Right ventricle myocardium inferior (tissue), 1 donor: ENCODE measurements around the gene ARID4A. TPM values are rescaled to one million over a fixed set of nuclear protein-coding genes. Genes with fewer than 3 reads are reported as not detected.

Source experiments
- ATAC-seq: fragments of 200-7000 bp; cut with Tn5 transposase; one replicate; pipeline ENCODE4 v1.9.1; 2020; ENCODE audit warnings: mild to moderate bottlenecking, moderate library complexity
- DNase-seq: peaks from one replicate; pipeline ENCODE4 v3.0.0; 2021; ENCODE audit errors: missing footprints
- intact Hi-C: fragments of 100-400 bp; cut with DNase I; formaldehyde crosslinking; loops from one replicate; pipeline ENCODE4 v1.11.0; 2022
- total RNA-seq: library from RNA; stranded (reverse); fragmentation: NEBNext Ultra II Directional; extraction: Animal tissue kit (Norgen Biotek cat#: 25700); gene quantifications from one replicate; pipeline ENCODE4 v1.2.1, GENCODE V29; 2021
- donor health status: DM: no; HTN: yes; CAD: no; lungs with severe emphysema.

Gene ARID4A
- total RNA-seq, 1 donor from 2014 or later = 14.7 TPM

DNA sequence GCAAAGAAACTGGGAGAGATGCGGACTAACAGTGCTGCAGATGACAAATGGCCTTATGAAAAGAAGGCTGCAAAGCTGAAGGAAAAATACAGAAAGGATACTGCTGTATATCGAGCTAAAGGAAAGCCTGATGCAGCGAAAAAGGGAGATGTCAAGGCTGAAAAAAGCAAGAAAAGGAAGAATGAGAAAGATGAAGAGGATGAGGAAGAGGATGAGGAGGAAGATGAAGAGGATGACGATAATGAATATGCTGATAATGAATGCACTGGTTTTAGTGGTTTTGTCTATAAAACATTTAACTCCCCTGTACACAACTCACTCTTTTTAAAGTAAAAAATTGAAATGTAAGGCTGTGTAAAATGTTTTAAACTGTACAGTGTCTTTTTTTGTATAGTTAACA is 13.2 kb upstream of the ARID4A start:
- DNase-seq (no peak), ATAC-seq (no peak)
- intact Hi-C loops = no loop called here

- ATAC-seq (no peak), DNase-seq (no peak)
- intact Hi-C loops = no loop called here
These were observed 10.7 kb upstream of the ARID4A start for GRCh38 chr14:58287607-58288042.

DNA sequence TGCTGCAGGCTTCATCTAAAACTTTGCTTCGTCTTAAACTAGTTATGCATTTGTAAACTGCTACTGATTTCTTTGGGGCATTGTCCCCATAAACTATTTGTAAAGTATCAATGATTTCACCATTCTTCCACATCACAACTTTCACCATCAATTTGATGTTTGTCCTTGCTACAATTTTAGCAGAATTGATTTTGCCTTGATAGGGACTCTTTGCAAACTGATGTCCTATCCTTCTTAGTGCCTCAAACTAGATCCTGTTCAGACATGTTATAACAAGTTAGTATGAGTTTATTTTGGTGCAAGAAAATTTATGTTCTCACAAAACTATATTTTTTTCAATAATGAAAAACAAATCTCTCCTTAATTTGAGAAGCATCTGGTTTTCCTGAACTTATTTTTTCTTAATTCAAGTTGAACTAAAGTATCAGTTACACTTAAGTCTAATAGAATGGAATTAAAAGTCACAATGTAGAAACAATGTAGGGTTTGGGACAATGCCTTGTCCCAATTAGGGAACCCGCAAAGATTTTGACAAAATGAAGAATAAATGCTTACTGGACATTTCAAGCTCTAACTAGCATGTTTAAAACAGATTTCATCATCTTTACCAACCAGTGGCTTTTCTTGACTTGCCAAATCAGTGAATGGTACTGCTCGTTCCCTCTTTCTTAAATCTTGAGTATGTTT is 10.1 kb upstream of the ARID4A start:
- intact Hi-C loops = no loop called here
- DNase-seq = no peak
- no peak for ATAC-seq

GRCh38 chr14:58291646-58292045 is 6.7 kb upstream of the ARID4A start:
- ATAC-seq (no peak), DNase-seq (no peak)
- intact Hi-C loops = no loop called here

DNA sequence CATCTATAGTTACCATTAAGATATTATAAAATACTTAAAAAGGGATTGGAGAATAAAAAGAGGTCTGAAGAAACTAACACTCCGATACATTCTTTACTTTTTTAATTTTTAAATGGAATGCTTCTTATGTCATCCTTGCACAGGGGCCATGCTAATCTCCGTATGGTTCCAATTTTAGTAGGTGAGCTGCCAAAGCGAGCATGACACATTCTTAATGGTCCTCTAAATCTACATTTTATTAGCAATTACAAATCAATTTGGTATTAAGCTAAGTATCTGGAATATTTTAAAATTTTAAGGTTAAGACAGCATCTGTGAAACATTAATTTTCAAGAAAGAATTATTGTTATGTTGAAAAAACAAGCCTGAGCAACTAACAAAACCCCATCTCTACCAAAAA is 6.2 kb upstream of the ARID4A start:
- intact Hi-C loops = no loop called here
- ATAC-seq = no peak
- DNase-seq = no peak

DNA sequence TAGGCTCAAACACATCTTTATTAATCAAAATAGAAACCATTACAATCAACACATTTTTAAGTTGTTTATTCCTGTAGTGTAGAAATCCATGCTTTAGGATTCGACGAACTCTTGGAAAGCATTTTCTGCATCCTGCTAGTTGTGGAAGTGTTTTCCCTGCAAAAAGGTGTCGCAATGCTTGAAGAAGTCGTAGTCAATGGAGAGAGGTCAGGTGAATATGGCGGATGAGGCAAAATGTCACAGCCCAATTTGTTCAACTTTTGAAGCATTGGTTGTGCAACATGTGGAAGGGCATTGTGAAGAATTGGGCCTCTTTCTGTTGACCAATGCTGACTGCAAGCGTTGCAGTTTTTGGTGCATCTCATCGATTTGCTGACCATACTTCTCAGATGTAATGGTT is 4.2 kb upstream of the ARID4A start:
- intact Hi-C loops = no loop called here
- DNase-seq (no peak), ATAC-seq (no peak)

DNA sequence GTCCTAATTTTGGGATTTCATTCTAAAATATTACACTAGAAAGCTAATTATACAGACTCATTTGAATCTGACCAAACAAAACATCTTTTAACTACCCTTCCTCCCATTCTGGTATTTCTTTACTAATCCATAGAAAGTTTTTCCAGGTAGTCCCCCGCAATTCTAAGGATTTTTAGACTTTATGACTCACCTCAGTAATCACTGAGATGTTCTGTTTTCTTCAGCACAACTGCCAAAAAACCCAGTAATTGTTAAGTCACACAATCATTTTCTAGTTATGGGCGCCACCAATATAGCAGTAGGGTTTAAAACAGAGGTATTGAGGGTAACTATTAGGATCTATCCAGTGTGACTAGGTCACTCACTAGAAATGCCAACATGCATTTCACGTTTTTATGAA is 1.6 kb upstream of the ARID4A start:
- DNase-seq (no peak), ATAC-seq (no peak)
- intact Hi-C loops = loop anchor here (2.0 kb wide), 1 partner anchor 16 kb away; no protein-coding TSS in a partner anchor

GRCh38 chr14:58297412-58297761 is 968 bp upstream of the ARID4A start:
- no peak for ATAC-seq
- intact Hi-C loops = loop anchor here (2.0 kb wide), 1 partner anchor 17 kb away; no protein-coding TSS in a partner anchor
- DNase-seq = no peak

DNA sequence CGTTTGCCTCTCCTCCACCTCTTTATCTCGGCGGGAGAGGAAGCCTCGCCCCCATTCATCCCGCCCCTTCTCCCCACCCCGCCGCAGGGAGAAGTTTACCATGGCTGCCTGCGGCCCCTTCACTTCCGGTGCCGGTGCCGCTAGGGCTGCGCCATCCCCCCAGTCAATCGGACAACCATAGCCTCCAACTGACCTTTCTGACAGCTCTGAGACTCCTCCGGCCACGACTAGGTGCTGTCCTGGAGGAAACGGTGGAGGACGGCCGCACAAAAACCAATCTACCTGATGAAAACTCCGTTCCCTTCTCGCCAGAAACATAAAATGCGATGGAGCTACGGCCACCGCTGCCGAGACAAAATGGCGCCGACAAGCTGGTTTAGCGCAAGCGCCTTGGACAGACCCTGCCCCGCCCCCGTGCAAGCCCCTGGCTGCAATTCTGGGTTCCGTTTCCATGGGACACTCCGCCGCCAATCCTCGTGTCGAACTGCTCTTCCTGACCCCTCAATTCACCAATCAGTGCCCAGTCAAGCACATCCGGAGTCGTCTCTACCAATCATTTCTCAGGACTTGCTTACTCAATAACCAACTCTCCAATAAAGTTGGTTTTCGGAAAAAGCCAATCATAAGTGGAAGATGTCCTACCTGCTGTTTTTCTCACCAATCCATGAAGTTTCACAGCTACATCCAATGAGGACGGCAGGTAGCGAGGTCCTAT is 436 bp upstream of the ARID4A start:
- intact Hi-C loops = loop anchor here (2.0 kb wide), 3 partner anchors 17 to 97 kb away; partner anchors contain the start of genes ACTR10 and PSMA3
- DNase-seq (peak; percentile 98), ATAC-seq (peak; percentile 97)

- no peak for ATAC-seq
- DNase-seq = peak; percentile 73
- intact Hi-C loops = loop anchor here (2.0 to 5.0 kb wide), 3 partner anchors 55 to 128 kb away; partner anchors contain the start of genes ACTR10, KIAA0586, PSMA3 and TIMM9
These were observed 1.3 kb downstream of the ARID4A start for GRCh38 chr14:58299401-58300330.

DNA sequence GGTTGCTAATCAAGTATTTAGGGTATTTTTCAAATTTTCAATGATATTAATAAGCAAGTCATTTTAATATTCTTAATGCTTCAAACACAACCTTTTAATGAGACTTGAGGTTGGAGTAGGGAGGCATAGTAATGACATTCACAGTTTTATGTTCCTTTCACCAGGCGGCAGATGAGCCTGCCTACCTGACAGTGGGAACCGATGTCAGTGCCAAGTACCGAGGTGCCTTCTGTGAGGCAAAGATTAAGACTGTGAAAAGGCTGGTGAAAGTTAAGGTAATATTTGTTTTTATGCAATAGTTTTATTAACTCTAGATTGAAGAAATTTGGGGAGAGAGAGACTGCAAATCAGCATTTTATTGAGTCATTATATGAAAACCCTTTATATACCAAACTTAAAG is 3.1 kb downstream of the ARID4A start:
- intact Hi-C loops = loop anchor here (5.0 kb wide), 1 partner anchor 126 kb away; the partner anchor contains the start of genes KIAA0586 and TIMM9
- ATAC-seq (no peak), DNase-seq (no peak)

DNA sequence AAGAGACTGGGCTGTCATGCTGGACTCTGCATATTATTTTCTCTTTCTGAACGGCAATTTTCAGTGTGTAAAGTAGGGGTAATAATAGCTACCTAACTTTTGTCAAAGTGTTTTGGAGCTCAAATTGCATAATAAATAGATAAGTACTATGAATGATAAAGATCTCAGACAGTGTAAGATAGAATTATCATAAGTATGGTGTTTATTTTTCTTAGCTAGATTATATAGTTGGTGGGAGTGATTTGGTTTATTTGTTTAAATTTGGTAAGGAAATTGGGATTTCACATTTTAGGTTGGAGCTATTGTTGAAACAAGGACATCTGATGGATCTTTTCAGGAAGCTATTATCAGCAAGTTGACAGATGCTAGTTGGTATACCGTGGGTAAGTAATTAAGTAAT is 7.4 kb downstream of the ARID4A start:
- DNase-seq (no peak), ATAC-seq (no peak)
- intact Hi-C loops = no loop called here

DNA sequence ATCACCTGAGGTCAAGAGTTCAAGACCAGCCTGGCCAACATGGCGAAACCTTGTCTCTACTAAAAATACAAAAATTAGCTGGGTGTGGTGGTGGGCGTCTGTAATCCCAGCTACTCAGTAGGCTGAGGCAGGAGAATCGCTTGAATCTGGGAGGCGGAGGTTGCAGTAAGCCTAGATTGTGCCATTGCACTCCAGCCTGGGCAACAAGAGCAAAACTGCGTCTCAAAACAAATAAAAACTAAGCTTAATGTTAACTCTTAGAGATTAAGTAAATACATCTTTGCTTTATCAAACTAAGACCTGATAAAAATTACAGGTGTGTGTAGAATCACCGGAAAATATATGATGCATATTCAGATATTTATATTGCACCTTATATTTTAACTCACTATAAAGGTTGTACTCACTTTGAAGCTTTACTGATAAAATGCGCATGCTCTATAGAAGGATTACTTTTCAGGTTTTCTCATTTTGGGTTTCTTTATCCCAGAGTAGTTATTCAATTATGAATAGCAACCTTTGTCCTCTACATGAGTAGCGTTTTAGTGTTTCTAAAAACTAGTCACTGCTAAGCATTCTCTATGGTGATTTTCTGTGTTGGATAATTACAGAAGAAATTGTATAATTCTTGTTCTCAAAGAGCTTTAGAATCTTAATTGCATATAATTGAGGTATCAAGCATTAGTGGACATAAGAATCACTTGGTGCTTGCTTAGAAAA is 9.4 kb downstream of the ARID4A start:
- no peak for ATAC-seq
- no peak for DNase-seq
- intact Hi-C loops = no loop called here

DNA sequence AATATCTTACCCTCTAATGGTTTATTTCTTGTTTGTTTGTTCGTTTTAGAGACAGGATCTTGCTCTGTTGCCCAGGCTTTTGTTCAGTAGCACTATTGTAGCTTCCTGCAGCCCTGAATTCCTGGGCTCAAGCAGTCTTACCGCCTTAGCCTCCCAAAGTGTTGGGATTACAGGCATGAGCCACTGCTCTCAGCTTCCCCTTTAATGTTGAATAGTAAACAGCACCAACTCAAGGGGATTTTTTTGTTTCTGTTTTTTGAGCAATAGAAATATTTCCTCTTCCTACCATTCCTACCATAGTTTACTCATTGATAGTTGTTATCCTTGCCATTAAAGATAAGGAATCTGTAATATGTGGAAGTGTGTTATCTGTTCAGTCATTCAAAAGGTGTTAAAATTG is 10.7 kb downstream of the ARID4A start:
- no peak for DNase-seq
- ATAC-seq = no peak
- intact Hi-C loops = no loop called here

- intact Hi-C loops = no loop called here
- ATAC-seq (no peak), DNase-seq (no peak)
These were observed 15.3 kb downstream of the ARID4A start for GRCh38 chr14:58313699-58314098.

DNA sequence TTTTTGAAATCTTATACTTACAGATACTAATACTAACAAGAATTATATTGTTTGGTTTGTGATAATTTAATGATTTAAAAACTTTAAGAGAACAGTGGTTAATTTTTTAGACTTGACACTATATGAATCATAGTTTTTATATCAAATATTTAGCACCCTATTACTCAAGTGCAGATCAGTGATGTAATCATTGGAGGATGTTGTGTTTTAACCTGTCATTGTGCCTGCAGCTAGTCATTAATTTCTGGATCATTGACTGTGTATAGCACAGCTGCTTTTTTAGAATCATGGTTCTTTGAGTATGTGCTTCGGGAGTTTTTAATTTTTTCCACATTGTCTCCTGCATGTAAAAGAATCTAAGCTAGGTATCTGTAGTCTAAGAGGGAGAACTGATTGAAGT is 17.3 kb downstream of the ARID4A start:
- ATAC-seq (no peak), DNase-seq (no peak)
- intact Hi-C loops = no loop called here

DNA sequence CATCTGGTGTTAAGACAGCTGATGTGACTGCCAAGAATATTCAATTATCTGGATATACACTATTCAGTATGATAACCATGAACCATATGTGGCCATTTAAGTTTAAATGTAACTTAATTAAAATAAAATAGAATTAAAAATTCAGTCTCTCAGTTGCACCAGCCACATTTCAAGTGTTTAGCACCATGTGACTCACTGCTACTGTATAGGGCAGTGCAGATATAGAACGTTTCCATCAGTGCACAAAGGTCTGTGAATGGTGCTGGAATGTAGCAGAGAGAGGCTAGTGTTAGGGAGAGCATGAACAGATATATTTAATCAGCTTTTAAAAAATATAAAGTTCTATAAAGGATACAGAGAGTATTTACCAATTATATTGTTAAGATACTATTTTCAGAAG is 28.7 kb downstream of the ARID4A start:
- intact Hi-C loops = no loop called here
- ATAC-seq (no peak), DNase-seq (no peak)

DNA sequence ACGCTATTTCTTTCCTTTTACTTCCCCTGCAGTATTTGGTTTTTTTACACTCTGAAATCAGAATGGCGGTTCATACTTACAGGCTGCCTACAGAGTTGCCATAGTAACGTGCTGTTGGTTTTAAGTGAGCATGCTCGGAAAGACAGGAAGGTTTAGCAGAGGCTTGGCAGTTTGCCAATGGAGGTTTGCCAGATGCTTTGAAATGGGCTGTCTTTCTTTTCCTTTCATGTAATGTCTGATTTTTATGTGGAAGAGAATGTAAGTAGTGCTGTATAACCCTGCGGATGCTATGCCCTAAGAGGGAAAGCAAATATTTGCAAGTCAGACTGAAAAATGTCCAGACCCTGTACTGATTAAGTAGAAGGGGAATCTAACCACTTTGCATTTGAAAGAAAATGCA is 32.8 kb downstream of the ARID4A start:
- intact Hi-C loops = no loop called here
- DNase-seq (peak; percentile 81), ATAC-seq (peak; percentile 72)

DNA sequence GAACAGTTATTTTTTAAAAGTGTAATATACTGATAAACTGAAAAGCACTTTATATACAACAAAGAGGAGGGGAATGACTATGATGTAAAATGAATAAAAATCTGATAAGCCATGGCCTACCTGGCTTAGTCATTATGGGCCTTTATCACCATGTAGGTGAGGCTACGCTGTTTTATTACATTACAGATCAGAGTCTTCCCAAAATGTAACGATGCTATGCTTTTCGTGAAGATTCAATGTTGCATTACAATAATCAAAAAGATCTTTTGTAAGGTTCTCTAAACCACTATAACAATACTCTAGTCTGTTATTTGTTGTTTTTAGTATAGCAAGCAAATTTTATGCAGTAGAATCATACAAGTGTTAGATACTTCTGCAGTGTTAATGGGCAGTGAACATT is 34.2 kb downstream of the ARID4A start:
- no peak for DNase-seq
- intact Hi-C loops = no loop called here
- ATAC-seq = no peak
